HepG2 (cell line): ENCODE results near the gene MYL9. TPM values are rescaled to one million over a fixed set of nuclear protein-coding genes. Genes with fewer than 3 reads are reported as not detected.

Experiments
- AGO2 ChIP-seq: fragments of 200-400 bp; formaldehyde crosslinking; optimal IDR thresholded peaks from 2 replicates; pipeline ENCODE3; 2017; ENCODE audit warnings: mild to moderate bottlenecking, low read depth, low read length, moderate library complexity
- ARID3A ChIP-seq: IDR thresholded peaks from 2 replicates; pipeline ENCODE4 v1.6.1; 2012; ENCODE audit warnings: low read depth, low read length, improper control_type of control experiment
- E2F2 ChIP-seq: sonication (generic); formaldehyde crosslinking; IDR thresholded peaks from 2 replicates; pipeline ENCODE4 v1.4.0; 2020; ENCODE audit warnings: missing genetic modification reagents, borderline replicate concordance
- GATAD2A ChIP-seq: IDR thresholded peaks from 2 replicates; pipeline ENCODE4 v1.6.1; 2016
- IKZF5 ChIP-seq: IDR thresholded peaks from 2 replicates; pipeline ENCODE4 v1.6.1; 2018; ENCODE audit warnings: missing genetic modification reagents, mild to moderate bottlenecking, missing compliant biosample characterization
- NAIF1 ChIP-seq: sonication (generic); formaldehyde crosslinking; IDR thresholded peaks from 2 replicates; pipeline ENCODE4 v1.5.0; 2020; ENCODE audit warnings: mild to moderate bottlenecking, missing genetic modification reagents, borderline replicate concordance
- POLR2G ChIP-seq: fragments of 200-400 bp; formaldehyde crosslinking; IDR thresholded peaks from 2 replicates; pipeline ENCODE4 v1.6.1; 2018; ENCODE audit warnings: mild to moderate bottlenecking, low read depth, low read length, moderate library complexity
- RBFOX2 ChIP-seq: fragments of 200-400 bp; formaldehyde crosslinking; IDR thresholded peaks from 2 replicates; pipeline ENCODE4 v1.6.1; 2017; ENCODE audit warnings: low read depth, mild to moderate bottlenecking, low read length
- RBM22 ChIP-seq: fragments of 200-400 bp; formaldehyde crosslinking; optimal IDR thresholded peaks from 2 replicates; pipeline ENCODE3; 2017; ENCODE audit warnings: mild to moderate bottlenecking, low read length, moderate library complexity
- SRSF1 ChIP-seq: fragments of 200-400 bp; formaldehyde crosslinking; optimal IDR thresholded peaks from 2 replicates; pipeline ENCODE3; 2017; ENCODE audit warnings: mild to moderate bottlenecking, low read depth, low read length, moderate library complexity
- YEATS4 ChIP-seq: sonication (generic); formaldehyde crosslinking; IDR thresholded peaks from 2 replicates; pipeline ENCODE4 v1.4.0; 2020; ENCODE audit warnings: missing genetic modification reagents, borderline replicate concordance
- ZFP91 ChIP-seq: sonication (generic); formaldehyde crosslinking; IDR thresholded peaks from 2 replicates; pipeline ENCODE4 v1.9.0; 2022; ENCODE audit warnings: missing genetic modification reagents, mild to moderate bottlenecking, borderline replicate concordance
- ZIK1 ChIP-seq: sonication (generic); formaldehyde crosslinking; IDR thresholded peaks from 2 replicates; pipeline ENCODE4 v1.5.0; 2020; ENCODE audit warnings: mild to moderate bottlenecking, low read depth, missing genetic modification reagents, borderline replicate concordance
- ZKSCAN8 ChIP-seq: IDR thresholded peaks from 2 replicates; pipeline ENCODE4 v1.6.1; 2016; ENCODE audit warnings: borderline replicate concordance, missing genetic modification reagents, missing compliant biosample characterization
- ZNF235 ChIP-seq: sonication (generic); formaldehyde crosslinking; IDR thresholded peaks from 2 replicates; pipeline ENCODE4 v1.8.1; 2023; ENCODE audit warnings: mild to moderate bottlenecking, missing genetic modification reagents, borderline replicate concordance
- ZNF329 ChIP-seq: sonication (generic); formaldehyde crosslinking; IDR thresholded peaks from 2 replicates; pipeline ENCODE4 v1.9.0; 2021; ENCODE audit warnings: low read depth, mild to moderate bottlenecking, missing genetic modification reagents
- ZNF446 ChIP-seq: sonication (generic); formaldehyde crosslinking; IDR thresholded peaks from 2 replicates; pipeline ENCODE4 v1.5.0; 2020; ENCODE audit warnings: mild to moderate bottlenecking, missing genetic modification reagents
- ZNF691 ChIP-seq: sonication (generic); formaldehyde crosslinking; IDR thresholded peaks from 2 replicates; pipeline ENCODE4 v1.4.0; 2020; ENCODE audit warnings: missing genetic modification reagents, low read depth, mild to moderate bottlenecking, borderline replicate concordance
- ZNF780A ChIP-seq: sonication (generic); formaldehyde crosslinking; IDR thresholded peaks from 2 replicates; pipeline ENCODE4 v1.8.0; 2022; ENCODE audit warnings: mild to moderate bottlenecking, missing genetic modification reagents, moderate library complexity
- ZNF800 ChIP-seq: sonication (generic); formaldehyde crosslinking; IDR thresholded peaks from 2 replicates; pipeline ENCODE4 v1.4.0; 2020; ENCODE audit warnings: missing genetic modification reagents
- ZZZ3 ChIP-seq: sonication (generic); formaldehyde crosslinking; IDR thresholded peaks from 2 replicates; pipeline ENCODE4 v1.4.0; 2020; ENCODE audit warnings: missing genetic modification reagents, mild to moderate bottlenecking, borderline replicate concordance
- polyA plus RNA-seq, 8 experiments: library from polyadenylated mRNA; depleted of rRNA in 3 of 8; stranded (reverse) in 7 of 8; unstranded in 1 of 8; fragments of >200 nt; fragmentation: Illumina TruSeq in 4 of 8; extraction: Trizol in 4 of 8; gene quantifications; 2 replicates each; pipeline versions ENCODE4 v1.2.1 to v1.2.3, GENCODE V29; 2011 to 2016; ENCODE audit warnings: low read depth in 4 of 8, missing spikeins in 1 of 8, mixed read lengths in 1 of 8; ENCODE audit not compliant: insufficient read depth in 1 of 8
- total RNA-seq, 5 experiments: library from RNA; depleted of rRNA; stranded (reverse); fragments of >200 nt; fragmentation: Illumina TruSeq; extraction: Trizol; gene quantifications; 2 replicates each; pipeline ENCODE4 v1.2.3, GENCODE V29; 2016; ENCODE audit warnings: low read depth in 1 of 5

MYL9 gene
- total and polyA plus RNA-seq, 2 of the 13 experiments (the other 11 are each of a cell fraction or from before 2014, with no cell fraction given): 0.87 to 2.2 TPM

- TF ChIP-seq AGO2: no peak
- TF ChIP-seq YEATS4 (CRISPR knock-in tag): no peak
- TF ChIP-seq ZNF800 (CRISPR knock-in tag): no peak
- no peak for TF ChIP-seq IKZF5 (CRISPR knock-in tag)
- TF ChIP-seq ZKSCAN8 (CRISPR knock-in tag): no peak
- TF ChIP-seq ZNF235 (CRISPR knock-in tag): no peak
- no peak for TF ChIP-seq ZZZ3 (CRISPR knock-in tag)
- TF ChIP-seq ARID3A: no peak
- no peak for TF ChIP-seq SRSF1
- TF ChIP-seq RBFOX2: peak; percentile 24; the same call in 1 of the 2 replicates
- TF ChIP-seq ZNF446: no peak
- TF ChIP-seq ZNF329: no peak
- peak; percentile 50; the same call in 1 of the 2 replicates for TF ChIP-seq POLR2G
- no peak for TF ChIP-seq ZNF780A (CRISPR knock-in tag)
- TF ChIP-seq NAIF1 (CRISPR knock-in tag): no peak
- TF ChIP-seq RBM22: peak; percentile 67
- TF ChIP-seq ZFP91 (CRISPR knock-in tag): no peak
- no peak for TF ChIP-seq ZNF691 (CRISPR knock-in tag)
- no peak for TF ChIP-seq GATAD2A (CRISPR knock-in tag)
- TF ChIP-seq ZIK1 (CRISPR knock-in tag): no peak
- TF ChIP-seq E2F2 (CRISPR knock-in tag): no peak
Observed at GRCh38 chr20:36585410-36586125, 44.2 kb downstream of the MYL9 start (continued).
